ENCODE measurements around the gene TMEM163.

GRCh38 chr2:134623796-134624195 lies 95.0 kb downstream of the TMEM163 start:
- TF ChIP-seq FOXM1 (IDR thresholded peaks at IDR 0.05; ENCODE audit: borderline replicate concordance) (no peak), FOXA1 (IDR thresholded peaks at IDR 0.05) (no peak), NFRKB (IDR thresholded peaks at IDR 0.05) (no peak), LEF1 (IDR thresholded peaks at IDR 0.05; ENCODE audit: borderline replicate concordance) (no peak), ELF4 (IDR thresholded peaks at IDR 0.05) (no peak), HDGF (IDR thresholded peaks at IDR 0.05; ENCODE audit: borderline replicate concordance) (no peak), TARDBP (IDR thresholded peaks at IDR 0.05) (no peak)

Measured in HEK293T (cell line).